PFSK-1 (cell line): ENCODE measurements around the gene S100B.

Experiments
- FOXP2 ChIP-seq: optimal IDR thresholded peaks from 2 replicates; pipeline ENCODE3; 2011; ENCODE audit warnings: borderline replicate concordance, control low read depth, inconsistent platforms; ENCODE audit not compliant: insufficient read depth; ENCODE audit errors: extremely low read length, extremely low read depth
- POLR2AphosphoS5 ChIP-seq: IDR thresholded peaks from 2 replicates; pipeline ENCODE4 v1.6.1; 2012; ENCODE audit warnings: low read depth, mild to moderate bottlenecking, control low read depth, low read length, moderate library complexity
- SIN3A ChIP-seq: IDR thresholded peaks from 2 replicates; pipeline ENCODE4 v1.6.1; 2012; ENCODE audit warnings: mild to moderate bottlenecking, low read length, moderate library complexity, borderline replicate concordance; ENCODE audit not compliant: insufficient read depth
- TAF1 ChIP-seq: IDR thresholded peaks from 2 replicates; pipeline ENCODE4 v1.6.1; 2012; ENCODE audit warnings: low read length, control low read depth, borderline replicate concordance; ENCODE audit not compliant: insufficient read depth

DNA sequence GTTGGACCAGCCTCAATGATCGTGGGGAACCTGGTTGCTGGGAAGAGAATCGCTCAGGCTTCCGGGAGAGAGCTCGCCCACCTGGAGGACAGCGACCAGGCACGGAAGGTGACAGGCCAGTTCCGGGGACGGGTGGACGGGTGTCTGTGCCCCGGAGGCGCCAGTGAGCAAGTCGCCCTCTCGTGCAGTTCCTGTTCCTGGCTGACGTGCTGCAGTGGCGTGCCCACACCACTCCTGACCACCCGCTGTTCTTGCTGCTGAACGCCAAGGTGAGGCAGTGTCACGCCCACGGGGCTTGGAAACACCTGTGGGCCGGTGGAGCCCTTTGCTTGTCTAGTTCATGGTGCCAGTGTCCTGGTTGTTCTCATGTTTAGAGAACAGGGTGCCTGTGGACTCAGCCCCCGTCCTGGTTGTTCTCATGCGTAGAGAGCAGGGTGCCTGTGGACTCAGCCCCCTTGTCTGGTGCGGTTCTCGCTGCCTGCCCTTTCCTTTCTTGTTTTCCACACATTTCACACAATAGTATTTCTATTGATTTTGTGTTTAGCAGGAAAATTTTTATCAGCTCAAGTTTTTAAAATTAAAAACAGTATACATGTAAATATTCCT, 53.1 kb downstream of the S100B start:
- TF ChIP-seq POLR2AphosphoS5, result no peak
- no peak for TF ChIP-seq TAF1
- TF ChIP-seq FOXP2, result no peak
- TF ChIP-seq SIN3A, result no peak
